Measurements from ENCODE around the gene PARP8.
A peak's percentile ranks its signal among the peaks of the same experiment; 100 is the strongest.

PARP8 gene

GRCh38 chr5:50889790-50890189, 223.4 kb downstream of the PARP8 start:
- peak; percentile 39; the same call in 1 of the 2 replicates for TF ChIP-seq CTCF (IDR thresholded peaks at IDR 0.05; ENCODE audit: control insufficient read depth, extremely low read depth, insufficient read depth)
- DNase-seq (ENCODE audit: low read depth): peak; percentile 87
- H3K4me3 ChIP-seq (ENCODE audit: low read depth, low read length): no peak overlapping the region

All from LNCaP clone FGC (cell line).